IPS DF 6.9 (cell line): ENCODE data around the gene PDE6G.
"Not testable (repeated sequence)": the region's sequence is repeated elsewhere in the genome, so short reads cannot be mapped to it uniquely, and the experiment has no call there.

Experiments
- DNase-seq: peaks from one replicate; pipeline ENCODE4 v3.0.0-alpha.2; 2013; ENCODE audit warnings: low read depth, low spot score
- H3K27ac ChIP-seq: one replicate; pipeline ENCODE4 v1.5.1; 2013; ENCODE audit warnings: low read length, control low read depth
- H3K27me3 ChIP-seq: 2 replicates; pipeline ENCODE4 v1.6.1; 2013; ENCODE audit warnings: mild to moderate bottlenecking, low read length; ENCODE audit not compliant: control insufficient read depth, insufficient read depth
- H3K36me3 ChIP-seq: 2 replicates; pipeline ENCODE4 v1.6.1; 2013; ENCODE audit warnings: low read length; ENCODE audit not compliant: control insufficient read depth, insufficient read depth
- H3K4me1 ChIP-seq: 2 replicates; pipeline ENCODE4 v1.6.1; 2013; ENCODE audit warnings: low read length; ENCODE audit not compliant: control insufficient read depth, insufficient read depth
- H3K4me3 ChIP-seq: 2 replicates; pipeline ENCODE4 v1.5.1; 2013; ENCODE audit warnings: mild to moderate bottlenecking, low read length
- H3K9me3 ChIP-seq: 2 replicates; pipeline ENCODE4 v1.6.1; 2013; ENCODE audit warnings: low read length, inconsistent platforms; ENCODE audit not compliant: control insufficient read depth, insufficient read depth
- WGBS: extraction: QIAGEN DNeasy Blood & Tissue Kit; methylation state at CpG from one replicate; pipeline ENCODE4 v1.1.7; 2013; ENCODE audit warnings: mixed read lengths, missing lambda C conversion rate; ENCODE audit not compliant: insufficient read length, insufficient coverage; 5-methylcytosine and 5-hydroxymethylcytosine counted together

The PDE6G gene

GRCh38 chr17:81686614-81687013, 30.3 kb upstream of the PDE6G start:
- DNase-seq, result no peak
- H3K27ac ChIP-seq, result no peak overlapping the region
- H3K4me3 ChIP-seq, result no peak overlapping the region
- H3K36me3 ChIP-seq, result peaks cover 30% of the 10 kb centered on the region
- peaks cover 2% of the 10 kb centered on the region for H3K4me1 ChIP-seq
- no CpG with 5 or more reads among the region's 20 CpGs for WGBS
- H3K9me3 ChIP-seq, result no peaks in the 10 kb centered on the region
- H3K27me3 ChIP-seq, result no peaks in the 10 kb centered on the region

- Histone ChIP-seq H3K27ac (no peak overlapping the region), H3K27me3 (no peaks in the 10 kb centered on the region), H3K36me3 (peaks cover 23% of the 10 kb centered on the region), H3K9me3 (no peaks in the 10 kb centered on the region), H3K4me1 (peaks cover 2% of the 10 kb centered on the region), H3K4me3 (no peak overlapping the region)
- WGBS, result no CpG with 5 or more reads among the region's 12 CpGs
- no peak for DNase-seq
Measured at GRCh38 chr17:81685108-81685507, 28.8 kb upstream of the PDE6G start.

- no CpG with 5 or more reads among the region's 16 CpGs for WGBS
- Histone ChIP-seq H3K27me3 (no peaks in the 10 kb centered on the region), H3K4me1 (peaks cover 2% of the 10 kb centered on the region), H3K36me3 (peaks cover 20% of the 10 kb centered on the region), H3K9me3 (no peaks in the 10 kb centered on the region), H3K27ac (no peak overlapping the region), H3K4me3 (peak overlapping the region; percentile 86)
- no peak for DNase-seq
Measured at GRCh38 chr17:81684442-81684911, 28.1 kb upstream of the PDE6G start.

- Histone ChIP-seq H3K27ac (no peak within 1 kb of the TSS), H3K27me3 (no peaks in the 10 kb centered on the region), H3K36me3 (peaks cover 16% of the 10 kb centered on the region), H3K4me3 (peak within 1 kb of the TSS; percentile 89), H3K4me1 (peaks cover 2% of the 10 kb centered on the region), H3K9me3 (no peaks in the 10 kb centered on the region)
- no CpG with 5 or more reads among the region's 112 CpGs for whole genome bisulfite sequencing
- peak; percentile 95 for DNase-seq
Measured at GRCh38 chr17:81683584-81684441, 27.5 kb upstream of the PDE6G start, which contains the start of the genes ARL16 and HGS. TSS of gene ARL16 (minus strand) at chr17:81683797. CDS start at chr17:81683753, 44 bp downstream. TSS of gene HGS (plus strand) at chr17:81684011. CDS start at chr17:81684067, 56 bp downstream.

- peak overlapping the region; percentile 89 for H3K4me3 ChIP-seq
- H3K36me3 ChIP-seq, result peaks cover 12% of the 10 kb centered on the region
- H3K27ac ChIP-seq, result no peak overlapping the region
- peaks cover 2% of the 10 kb centered on the region for H3K4me1 ChIP-seq
- no peaks in the 10 kb centered on the region for H3K27me3 ChIP-seq
- WGBS, result no CpG with 5 or more reads among the region's 37 CpGs
- no peaks in the 10 kb centered on the region for H3K9me3 ChIP-seq
- DNase-seq, result no peak
Measured at GRCh38 chr17:81683208-81683583, 26.9 kb upstream of the PDE6G start.

GRCh38 chr17:81682565-81683207, 26.3 kb upstream of the PDE6G start:
- no peak for DNase-seq
- no peak overlapping the region for H3K27ac ChIP-seq
- H3K4me1 ChIP-seq, result peaks cover 2% of the 10 kb centered on the region
- H3K27me3 ChIP-seq, result no peaks in the 10 kb centered on the region
- peaks cover 8% of the 10 kb centered on the region for H3K36me3 ChIP-seq
- peak overlapping the region; percentile 89 for H3K4me3 ChIP-seq
- no CpG with 5 or more reads among the region's 19 CpGs for WGBS
- H3K9me3 ChIP-seq, result no peaks in the 10 kb centered on the region

GRCh38 chr17:81681672-81682071, 25.3 kb upstream of the PDE6G start:
- no peak overlapping the region for H3K4me3 ChIP-seq
- no peak for DNase-seq
- peaks cover 2% of the 10 kb centered on the region for H3K4me1 ChIP-seq
- WGBS, result no CpG with 5 or more reads among the region's 17 CpGs
- no peaks in the 10 kb centered on the region for H3K9me3 ChIP-seq
- peaks cover 4% of the 10 kb centered on the region; the same call in 1 of the 2 replicates for H3K36me3 ChIP-seq
- H3K27ac ChIP-seq, result no peak overlapping the region
- H3K27me3 ChIP-seq, result no peaks in the 10 kb centered on the region

GRCh38 chr17:81680150-81680549, 23.8 kb upstream of the PDE6G start:
- no peak for DNase-seq
- H3K27me3 ChIP-seq, result no peaks in the 10 kb centered on the region
- H3K4me3 ChIP-seq, result no peak overlapping the region
- no peak overlapping the region for H3K27ac ChIP-seq
- peaks cover 2% of the 10 kb centered on the region for H3K4me1 ChIP-seq
- no peaks in the 10 kb centered on the region for H3K36me3 ChIP-seq
- H3K9me3 ChIP-seq, result no peaks in the 10 kb centered on the region
- WGBS, result no CpG with 5 or more reads among the region's 11 CpGs

GRCh38 chr17:81676906-81677305, 20.6 kb upstream of the PDE6G start:
- Histone ChIP-seq H3K36me3 (peaks cover 22% of the 10 kb centered on the region), H3K4me1 (no peaks in the 10 kb centered on the region; the same call in 1 of the 2 replicates), H3K4me3 (no peak overlapping the region), H3K27ac (no peak overlapping the region), H3K9me3 (no peaks in the 10 kb centered on the region), H3K27me3 (no peaks in the 10 kb centered on the region)
- WGBS, result no CpG with 5 or more reads among the region's 17 CpGs
- no peak for DNase-seq

GRCh38 chr17:81675515-81676221, 19.3 kb upstream of the PDE6G start:
- H3K27ac ChIP-seq, result not testable (repeated sequence)

More at GRCh38 chr17:81675515-81676221, 19.3 kb upstream of the PDE6G start:
- WGBS, result no CpG with 5 or more reads among the region's 18 CpGs
- H3K4me1 ChIP-seq, DNase-seq, H3K4me3 ChIP-seq, H3K9me3 ChIP-seq, H3K27me3 ChIP-seq: not testable (repeated sequence)
- peaks cover 27% of the 10 kb centered on the region for H3K36me3 ChIP-seq
